Astrocyte of the cerebellum (primary cell): Measurements from ENCODE around the gene LDLR.

Experiments used
- DNase-seq: peaks from one replicate; pipeline ENCODE4 v3.0.0-alpha.2; 2011; ENCODE audit warnings: low read depth
- H3K4me3 ChIP-seq: 2 replicates; pipeline ENCODE4 v1.5.1; 2011; ENCODE audit warnings: mild to moderate bottlenecking, low read depth, low read length, moderate library complexity
- CTCF ChIP-seq: IDR thresholded peaks from 2 replicates; pipeline ENCODE4 v1.5.1; 2012; ENCODE audit warnings: low read length, low read depth, moderate library complexity, mild to moderate bottlenecking; ENCODE audit errors: missing control alignments
- in situ Hi-C: cut with HindIII; loops from 2 replicates; pipeline ENCODE4 v1.10.0; 2017; ENCODE audit warnings: low sequenced_read_pairs

The LDLR gene

DNA sequence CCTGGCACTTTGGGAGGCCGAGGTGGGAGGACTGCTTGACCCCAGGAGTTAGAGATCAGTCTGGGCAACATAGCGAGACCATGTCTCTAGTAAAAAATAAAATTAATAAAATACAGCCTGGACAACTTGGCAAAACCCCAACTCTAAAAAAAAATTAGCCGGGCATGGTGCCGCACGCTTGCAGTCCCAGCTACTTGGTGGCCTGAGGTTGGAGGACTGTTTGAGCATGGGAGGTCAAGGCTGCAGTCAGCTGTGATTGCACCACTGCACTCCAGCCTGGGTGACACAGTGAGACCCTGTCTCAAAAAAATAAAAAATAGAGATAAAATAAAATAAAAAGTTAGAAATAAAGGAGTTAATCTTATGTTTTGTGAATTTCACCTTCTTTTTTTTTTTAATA lies 81.9 kb downstream of the LDLR start:
- TF ChIP-seq CTCF: no peak
- no peak for DNase-seq
- in situ Hi-C loops: no loop called here
- H3K4me3 ChIP-seq: no peak overlapping the region

GRCh38 chr19:11172576-11172975 lies 83.3 kb downstream of the LDLR start:
- no peak for TF ChIP-seq CTCF
- in situ Hi-C loops: no loop called here

GRCh38 chr19:11173516-11174155 lies 84.4 kb downstream of the LDLR start:
- in situ Hi-C loops: no loop called here
- H3K4me3 ChIP-seq: no peak overlapping the region
- DNase-seq: no peak
- no peak for TF ChIP-seq CTCF

More at GRCh38 chr19:11172576-11172975, 83.3 kb downstream of the LDLR start:
- no peak overlapping the region for H3K4me3 ChIP-seq
- DNase-seq: no peak

- in situ Hi-C loops: no loop called here
- no peak for TF ChIP-seq CTCF
- no peak for DNase-seq
- no peak overlapping the region for H3K4me3 ChIP-seq
Observed at GRCh38 chr19:11174336-11174735, 85.1 kb downstream of the LDLR start.

- TF ChIP-seq CTCF: no peak
- H3K4me3 ChIP-seq: no peak overlapping the region
- no peak for DNase-seq
- in situ Hi-C loops: no loop called here
Observed at GRCh38 chr19:11175920-11176319, 86.7 kb downstream of the LDLR start.

- in situ Hi-C loops: no loop called here
- TF ChIP-seq CTCF: no peak
- H3K4me3 ChIP-seq: no peak overlapping the region
- no peak for DNase-seq
Observed at GRCh38 chr19:11176466-11177193, 87.4 kb downstream of the LDLR start.
